ENCODE measurements around the gene PDCL2.
"Not testable (repeated sequence)": the region's sequence is repeated elsewhere in the genome, so short reads cannot be mapped to it uniquely, and the experiment has no call there.

The PDCL2 gene

DNA sequence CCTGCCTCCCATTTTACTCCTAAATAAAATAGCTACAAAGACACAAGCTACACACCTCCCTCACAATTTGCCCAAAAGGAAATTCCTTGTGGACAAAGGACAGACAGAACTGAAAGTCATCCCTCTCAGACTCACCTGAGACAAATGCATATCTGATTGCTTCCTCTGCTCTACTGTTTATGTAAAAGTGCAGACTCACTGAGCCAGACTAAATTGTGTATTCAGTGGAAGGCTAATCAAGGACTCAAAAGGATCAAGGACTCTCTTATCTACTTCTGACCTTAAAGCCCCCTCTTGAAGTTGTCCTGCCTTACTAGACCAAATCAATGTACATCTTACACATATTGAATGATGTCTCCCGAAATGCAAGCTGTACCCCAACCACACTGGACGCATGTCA is 3.9 kb downstream of the PDCL2 start:
- no peak for DNase-seq (ENCODE audit: low read depth, low spot score)

- not testable (repeated sequence) for DNase-seq (ENCODE audit: low read depth, low spot score)
Measured at GRCh38 chr4:55582773-55583172, 9.3 kb downstream of the PDCL2 start.

GRCh38 chr4:55578341-55579010 is 13.6 kb downstream of the PDCL2 start:
- no peak for DNase-seq (ENCODE audit: low read depth, low spot score)

DNA sequence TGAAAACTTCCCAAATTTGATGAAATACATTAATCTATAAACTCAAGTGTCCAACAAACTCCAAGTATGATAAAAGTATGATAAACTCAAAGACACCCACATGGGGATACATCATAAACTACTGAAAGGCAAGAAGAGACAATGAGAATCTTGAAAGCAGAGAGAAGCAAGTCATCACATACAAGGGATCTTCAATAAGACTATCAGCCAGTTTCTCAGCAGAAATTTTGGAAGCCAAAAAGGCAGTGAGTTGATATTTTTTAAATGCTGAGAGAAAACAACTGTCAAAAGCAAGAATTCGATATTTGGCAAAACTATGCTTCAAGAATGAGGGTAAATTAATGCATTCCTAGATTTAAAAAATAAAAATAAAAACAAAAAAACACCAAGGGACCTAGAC is 16.5 kb downstream of the PDCL2 start:
- no peak for DNase-seq (ENCODE audit: low read depth, low spot score)

GRCh38 chr4:55574252-55574651 is 17.8 kb downstream of the PDCL2 start:
- DNase-seq (ENCODE audit: low read depth, low spot score) = no peak

DNA sequence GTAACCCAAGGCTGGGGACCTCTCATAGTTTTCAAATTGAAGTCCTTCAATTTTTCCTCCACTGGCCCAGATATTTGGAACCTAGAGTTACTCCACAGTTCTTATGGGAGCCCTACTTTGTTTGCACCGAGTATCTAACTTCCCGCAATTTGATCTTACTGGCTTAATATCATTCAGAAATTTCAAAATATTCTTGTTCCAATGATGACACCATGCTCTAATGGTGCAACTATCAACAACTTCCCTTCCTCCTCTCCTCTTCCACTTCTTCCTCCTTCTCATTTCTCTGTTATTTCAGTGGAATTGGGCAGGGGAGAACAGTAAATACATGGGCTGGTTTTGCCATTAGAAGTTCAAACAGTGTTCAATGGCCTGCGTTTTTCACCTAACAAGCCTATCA is 20.2 kb downstream of the PDCL2 start:
- DNase-seq (ENCODE audit: low read depth, low spot score) = no peak

- DNase-seq (ENCODE audit: low read depth, low spot score) = no peak
Measured at GRCh38 chr4:55568905-55569504, 23.0 kb downstream of the PDCL2 start.

- no peak for DNase-seq (ENCODE audit: low read depth, low spot score)
Measured at GRCh38 chr4:55561889-55562288, 30.2 kb downstream of the PDCL2 start.

GRCh38 chr4:55560096-55560495 is 31.9 kb downstream of the PDCL2 start:
- DNase-seq (ENCODE audit: low read depth, low spot score) = no peak

DNA sequence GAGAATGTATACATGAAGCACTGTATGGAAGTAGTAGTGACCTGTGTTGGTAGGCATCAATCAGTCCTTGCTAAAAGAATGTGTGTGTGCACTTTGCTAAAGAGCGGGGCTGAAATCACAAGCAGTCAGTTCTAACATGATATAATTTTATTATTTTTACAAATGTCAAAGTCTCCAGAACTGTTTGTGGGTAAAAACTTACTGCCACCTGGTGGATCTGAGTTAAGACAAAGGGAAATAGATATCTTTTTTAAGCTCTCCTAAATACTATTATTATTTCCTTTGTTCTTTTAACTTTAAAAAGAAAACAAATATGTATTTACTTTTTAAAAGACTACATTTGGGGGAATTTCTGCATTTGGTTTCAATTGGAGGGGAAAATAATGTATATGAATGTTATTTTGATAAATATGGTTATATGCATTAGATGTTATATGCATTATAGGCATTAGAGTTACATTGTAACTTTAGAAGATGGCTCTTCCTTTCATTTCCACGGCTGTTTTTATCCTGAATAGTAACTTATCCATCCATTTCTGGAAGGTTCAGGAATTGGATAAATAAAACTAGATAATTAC is 37.5 kb downstream of the PDCL2 start:
- peak; percentile 47 for DNase-seq (ENCODE audit: low read depth, low spot score)

DNA sequence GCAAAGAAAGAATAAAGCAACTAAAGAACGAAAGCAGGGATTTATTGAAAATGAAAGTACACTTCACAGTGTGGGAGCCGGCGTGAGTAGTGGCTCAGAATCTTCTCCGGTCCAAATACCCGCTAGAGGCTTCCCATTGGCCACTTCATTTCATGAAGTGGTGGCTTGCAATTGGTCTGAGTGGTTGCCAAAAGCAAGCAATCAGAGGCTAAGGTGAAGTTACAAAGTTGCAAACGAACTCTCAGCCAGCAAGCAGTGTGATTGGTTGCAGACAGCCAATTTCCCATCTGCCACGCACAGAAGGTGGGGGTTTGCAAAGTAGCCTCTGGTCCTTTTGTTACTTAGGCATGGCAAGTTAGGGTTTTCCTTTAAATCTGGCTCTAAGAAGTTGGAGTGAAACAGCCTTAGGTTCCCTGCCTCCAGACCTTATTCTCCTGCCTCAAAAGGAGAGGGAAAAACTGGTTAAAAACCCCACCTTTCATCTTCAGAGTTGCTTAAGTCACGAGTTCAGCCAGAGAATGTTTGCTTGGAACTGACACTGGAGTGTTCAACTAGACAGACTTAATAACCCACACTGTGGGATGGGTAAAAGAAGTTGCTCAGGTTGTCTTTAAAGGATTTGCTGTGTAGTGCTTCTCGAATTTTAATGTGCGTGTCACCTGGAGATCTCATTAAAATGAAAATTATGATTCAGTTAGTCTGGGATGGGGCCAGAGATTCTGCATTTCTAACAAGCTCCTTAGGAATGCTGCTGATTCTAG is 38.4 kb downstream of the PDCL2 start:
- peak; percentile 40 for DNase-seq (ENCODE audit: low read depth, low spot score)

- DNase-seq (ENCODE audit: low read depth, low spot score) = not testable (repeated sequence)
Measured at GRCh38 chr4:55551964-55552363, 40.1 kb downstream of the PDCL2 start.

DNA sequence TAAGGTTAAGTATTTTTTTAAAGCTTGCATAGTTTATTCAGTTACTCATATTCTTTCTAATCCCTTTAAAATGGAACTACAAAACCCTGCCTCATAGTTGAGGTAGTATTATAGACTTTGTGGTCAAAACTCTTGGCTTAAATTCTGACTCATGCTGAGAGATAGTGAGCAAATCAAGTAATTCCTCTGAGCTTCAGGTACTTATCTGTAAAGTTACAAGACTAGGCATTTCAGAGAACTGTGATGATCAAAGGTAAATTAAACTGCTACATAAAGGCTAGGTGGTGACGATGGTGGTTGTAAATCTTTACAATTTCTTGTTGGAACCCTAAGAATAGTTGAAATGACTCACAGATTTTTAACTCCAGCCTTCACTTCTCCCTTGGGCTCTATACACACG is 42.2 kb downstream of the PDCL2 start:
- peak; percentile 76 for DNase-seq (ENCODE audit: low read depth, low spot score)

DNA sequence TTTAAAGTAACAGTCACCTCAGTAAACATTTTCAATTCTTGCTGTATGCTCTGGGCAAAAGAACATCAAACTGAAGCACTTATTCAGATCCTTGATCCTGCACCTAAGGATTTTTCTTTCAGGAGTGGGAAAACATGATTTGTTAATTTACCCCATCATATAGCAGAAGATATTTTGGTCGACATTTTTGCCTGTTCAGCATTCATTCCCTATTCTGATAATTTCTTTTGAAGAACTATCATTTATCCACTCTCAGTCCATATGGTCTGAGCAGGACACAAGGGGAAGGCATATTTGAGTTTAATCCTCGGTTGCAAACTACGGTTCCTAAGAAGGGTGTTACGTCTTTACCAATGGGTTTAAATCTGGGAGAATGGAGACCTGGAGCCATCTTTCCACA is 44.1 kb downstream of the PDCL2 start:
- no peak for DNase-seq (ENCODE audit: low read depth, low spot score)

DNA sequence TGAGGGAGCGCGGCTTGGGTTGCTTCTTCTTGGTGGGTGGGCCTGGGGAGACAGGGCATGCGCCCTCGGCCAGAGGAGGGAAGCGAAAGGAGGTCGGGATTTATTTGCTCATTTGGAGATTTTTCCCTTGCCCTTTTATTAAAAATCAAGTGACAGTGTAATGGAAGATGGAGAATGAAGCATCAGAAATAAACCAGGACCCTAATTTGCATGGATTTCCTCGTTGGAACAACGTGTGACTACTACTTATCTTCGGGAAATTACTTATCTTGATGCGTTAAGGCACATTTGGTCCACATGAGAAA is 44.6 kb downstream of the PDCL2 start:
- DNase-seq (ENCODE audit: low read depth, low spot score) = no peak

GRCh38 chr4:55546756-55547465 is 45.1 kb downstream of the PDCL2 start, which contains the start of gene CLOCK:
CLOCK (minus strand) TSS chr4:55546909; CDS start chr4:55482785, 64,124 bp downstream.
- DNase-seq (ENCODE audit: low read depth, low spot score) = peak; percentile 96

DNA sequence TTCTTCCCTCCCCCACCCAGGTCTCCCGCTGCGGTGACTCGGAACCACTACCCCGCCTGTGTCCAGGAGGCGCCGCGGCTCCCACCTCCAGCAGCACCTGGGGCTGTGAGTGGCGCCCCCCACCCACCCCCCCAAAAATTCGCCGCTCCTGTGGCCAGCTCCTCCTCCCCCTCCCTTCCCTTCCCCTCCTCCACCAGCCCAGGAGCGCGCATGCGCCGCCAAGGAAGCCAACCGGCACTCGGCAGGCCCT is 45.6 kb downstream of the PDCL2 start:
- DNase-seq (ENCODE audit: low read depth, low spot score) = no peak

- DNase-seq (ENCODE audit: low read depth, low spot score) = peak; percentile 83
Measured at GRCh38 chr4:55545641-55546505, 46.2 kb downstream of the PDCL2 start.

DNA sequence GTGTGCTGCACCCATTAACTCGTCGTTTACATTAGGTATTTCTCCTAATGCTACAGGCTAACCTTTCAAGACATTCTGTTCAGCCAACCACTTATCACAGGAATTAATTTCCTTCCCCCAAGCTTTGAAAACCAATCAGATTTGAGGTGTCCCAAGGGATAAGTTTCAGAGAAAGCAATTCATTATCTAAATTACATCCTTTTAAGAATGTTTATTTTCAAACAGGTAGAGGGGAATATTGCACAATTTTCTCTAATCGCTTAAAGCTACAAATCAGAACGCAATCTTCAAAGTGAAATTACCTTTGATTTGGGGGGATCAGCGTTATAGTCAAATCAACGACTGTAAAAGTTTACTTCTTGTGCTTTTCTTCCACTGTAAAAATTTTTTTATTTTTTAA is 46.9 kb downstream of the PDCL2 start:
- peak; percentile 20 for DNase-seq (ENCODE audit: low read depth, low spot score)

GRCh38 chr4:55543858-55544257 is 48.2 kb downstream of the PDCL2 start:
- peak; percentile 14 for DNase-seq (ENCODE audit: low read depth, low spot score)

GRCh38 chr4:55540271-55540670 is 51.8 kb downstream of the PDCL2 start:
- DNase-seq (ENCODE audit: low read depth, low spot score) = no peak

Measured in astrocyte of the hippocampus (primary cell).